Left lobe of liver (tissue), 2 donors: ENCODE results near the gene METTL5. TPM values are rescaled to one million over a fixed set of nuclear protein-coding genes. Genes with fewer than 3 reads are reported as not detected.

ENCODE experiments used
- ATAC-seq: fragments of 200-7000 bp; cut with Tn5 transposase; one replicate; pipeline ENCODE4 v1.9.1; 2020; ENCODE audit warnings: mild to moderate bottlenecking, moderate library complexity
- DNase-seq: peaks from one replicate; pipeline ENCODE4 v3.0.0-alpha.2; 2020; ENCODE audit warnings: low spot score
- total RNA-seq: library from RNA; stranded (reverse); gene quantifications from one replicate; pipeline ENCODE4 v1.2.1, GENCODE V29; 2021
- donor health status: DM: no; HTN: no; CAD: no; lungs with moderate emphysema.
- donor health status: DM: no; HTN: yes; CAD: no.

The METTL5 gene
- total RNA-seq, 1 donor from 2014 or later = 15.2 TPM

DNA sequence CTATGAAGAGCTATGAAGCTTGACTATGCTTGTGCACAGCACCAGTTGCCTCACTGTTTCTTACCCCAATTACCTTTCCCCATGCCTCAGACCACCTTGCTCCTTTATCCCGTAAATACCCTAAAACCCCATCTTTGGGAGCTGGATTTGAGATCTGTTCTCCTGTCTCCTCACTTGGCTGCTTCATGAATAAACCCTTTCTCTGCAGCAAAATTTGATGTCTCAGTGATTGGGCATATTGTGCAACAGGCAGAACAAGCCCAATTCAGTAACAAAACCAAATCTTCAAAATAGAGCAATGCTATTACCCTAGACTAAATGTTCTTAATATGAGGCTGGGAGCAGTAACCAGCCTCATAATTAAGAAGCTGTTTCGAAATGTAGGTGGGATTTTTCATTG, 29.5 kb downstream of the METTL5 start:
- no peak for DNase-seq

DNA sequence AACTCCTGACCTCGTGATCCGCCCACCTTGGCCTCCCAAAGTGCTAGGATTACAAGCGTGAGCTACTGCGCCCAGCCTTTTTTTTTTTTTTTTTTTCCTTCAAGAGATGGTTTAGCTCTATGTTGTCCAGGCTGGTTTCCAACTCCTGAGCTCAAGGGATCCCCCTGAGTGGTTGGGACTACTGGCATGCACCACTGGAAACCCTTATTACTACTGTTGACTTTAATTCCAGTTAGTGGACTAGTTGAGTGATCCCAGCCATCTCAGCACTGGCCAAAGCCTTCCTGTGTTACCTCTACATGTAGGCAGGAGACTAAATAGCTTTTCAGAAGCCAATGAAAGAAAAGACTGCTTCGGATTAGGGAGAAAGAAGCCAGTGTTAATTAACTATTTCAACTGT, 34.1 kb downstream of the METTL5 start:
- no peak for ATAC-seq
- DNase-seq = no peak

More for the DNA sequence above, 29.5 kb downstream of the METTL5 start:
- no peak for ATAC-seq

DNA sequence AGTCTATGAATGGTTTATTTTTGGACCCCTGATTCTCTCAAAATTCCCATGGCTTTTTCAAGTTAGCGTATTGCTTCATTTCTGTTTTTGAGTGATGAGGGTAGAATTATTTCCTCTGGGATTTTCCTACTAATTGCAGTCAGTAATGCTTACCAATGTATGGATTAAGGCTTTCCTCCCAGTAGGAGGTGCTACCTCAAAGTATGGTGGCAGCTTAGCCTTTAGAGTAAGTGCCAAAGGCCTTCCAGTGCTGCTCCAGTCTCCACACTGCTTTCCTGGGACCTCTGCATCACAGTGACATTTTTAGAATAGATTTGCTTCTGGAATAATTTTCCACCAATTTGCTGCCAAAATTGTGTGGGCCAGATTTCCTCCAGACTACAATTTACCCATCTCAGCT, 42.2 kb downstream of the METTL5 start:
- no peak for DNase-seq
- no peak for ATAC-seq

DNA sequence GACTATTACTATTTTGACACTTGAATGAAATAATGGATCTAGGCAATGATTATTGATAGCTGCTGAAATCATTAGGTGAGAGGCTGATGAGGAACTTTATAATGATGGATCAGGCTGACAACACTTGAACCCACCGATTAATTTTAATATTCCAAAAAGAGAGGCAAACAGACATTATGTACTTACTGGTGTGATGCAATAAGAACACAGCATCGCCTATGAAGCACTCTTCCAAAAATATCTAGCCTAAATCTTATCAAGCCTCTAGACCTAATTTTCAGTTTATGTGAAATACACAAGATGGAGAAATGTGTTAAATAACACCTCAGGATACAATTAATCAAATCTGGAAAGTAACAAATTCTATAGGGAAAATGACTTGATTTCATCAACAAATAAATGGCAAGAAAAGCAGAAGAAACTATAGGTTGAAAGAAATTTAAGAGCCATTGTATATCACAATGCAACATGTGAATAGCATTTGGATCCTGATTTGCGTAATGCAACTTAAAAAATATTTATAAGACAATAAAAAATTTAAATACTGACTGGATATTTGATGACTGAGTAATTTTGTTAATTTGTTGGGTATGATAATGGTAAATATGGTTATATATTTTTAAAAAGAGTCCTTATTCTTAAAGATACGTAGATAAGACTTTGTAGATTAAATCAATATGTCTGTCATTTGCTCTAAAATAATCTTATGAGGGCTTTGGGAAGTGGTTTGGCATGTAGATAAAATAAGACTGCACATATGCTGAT, 43.3 kb downstream of the METTL5 start:
- no peak for ATAC-seq
- DNase-seq = no peak

DNA sequence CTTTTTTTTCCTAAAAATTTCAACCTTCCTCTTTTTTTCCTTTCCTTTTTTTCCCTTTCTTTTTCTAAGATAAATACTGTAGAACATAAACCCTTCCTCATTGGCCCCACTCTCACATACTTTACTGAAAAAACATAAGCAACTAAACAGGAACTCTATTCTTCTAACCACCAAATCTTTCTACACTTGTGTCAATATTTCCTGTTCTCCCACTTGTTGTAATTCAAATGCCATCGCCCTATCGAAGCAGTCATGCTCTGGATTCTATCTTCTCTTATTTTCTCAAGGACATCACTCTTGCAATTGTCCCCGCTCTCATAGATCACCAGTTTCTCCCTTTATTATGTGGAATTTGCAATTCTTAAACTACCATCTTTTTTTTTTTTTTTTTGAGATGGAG, 46.3 kb downstream of the METTL5 start:
- ATAC-seq (no peak), DNase-seq (no peak)

DNA sequence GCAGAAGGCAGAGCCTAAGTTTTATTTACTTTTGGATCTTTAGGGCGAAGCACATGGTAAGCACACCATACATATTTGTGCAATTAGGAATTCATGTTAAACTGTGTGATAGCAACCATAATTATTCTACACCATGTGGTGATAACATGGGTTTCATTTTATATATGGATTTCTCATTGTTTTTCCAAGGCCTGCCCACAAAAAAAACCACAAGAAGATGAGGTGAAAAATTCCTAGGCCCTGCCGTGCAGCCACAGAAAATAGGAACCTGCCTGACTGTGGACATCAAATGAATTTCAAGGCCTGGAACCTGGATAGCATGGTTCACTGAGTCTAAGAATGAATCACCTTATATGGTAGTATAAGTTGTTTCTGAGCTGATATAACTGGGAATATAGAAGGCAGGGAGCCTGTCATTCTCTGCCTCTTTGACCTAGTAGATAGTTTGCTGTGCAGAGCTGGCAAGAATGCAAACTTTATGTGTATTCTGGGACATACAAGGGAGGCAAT, 48.4 kb downstream of the METTL5 start:
- ATAC-seq (no peak), DNase-seq (no peak)

DNA sequence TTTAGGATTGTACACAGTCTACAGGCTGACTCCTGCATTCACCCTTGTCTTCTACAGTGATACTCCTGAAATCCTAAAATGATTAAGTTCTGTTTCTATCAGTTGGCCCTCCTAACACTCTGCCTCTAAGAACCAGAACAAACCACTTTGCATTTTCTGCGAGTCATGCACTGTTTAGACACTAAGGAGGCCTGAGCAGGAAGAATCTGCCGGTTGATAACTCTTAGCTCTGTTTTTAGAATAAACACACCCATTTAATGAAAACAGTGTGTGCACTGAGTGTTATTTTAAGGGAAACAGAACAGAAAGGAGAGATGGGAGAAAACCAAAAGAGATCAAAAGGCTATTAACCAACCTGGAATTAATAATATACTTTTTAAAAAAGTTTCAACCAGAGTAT, 48.9 kb downstream of the METTL5 start:
- ATAC-seq = no peak

DNA sequence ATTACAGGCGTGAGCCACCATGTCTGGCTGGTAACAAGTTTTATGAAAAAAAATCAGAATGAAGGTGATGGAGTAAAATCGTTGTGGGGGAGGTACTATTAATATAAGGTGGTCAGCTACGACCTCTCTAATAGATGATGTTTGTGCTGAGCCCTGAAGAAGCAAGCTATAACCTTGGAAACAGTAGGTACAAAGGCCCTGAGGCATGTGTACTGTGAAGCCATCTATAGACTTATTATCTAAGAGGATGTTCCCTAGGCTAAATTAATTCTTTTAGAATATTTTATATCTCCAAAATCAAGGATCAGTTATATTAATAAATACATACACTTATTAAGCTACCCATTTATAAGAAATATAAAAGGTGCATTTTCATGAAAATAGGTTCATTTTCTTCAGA, 49.4 kb downstream of the METTL5 start:
- ATAC-seq (no peak), DNase-seq (no peak)

More for the DNA sequence above, 48.9 kb downstream of the METTL5 start:
- no peak for DNase-seq

DNA sequence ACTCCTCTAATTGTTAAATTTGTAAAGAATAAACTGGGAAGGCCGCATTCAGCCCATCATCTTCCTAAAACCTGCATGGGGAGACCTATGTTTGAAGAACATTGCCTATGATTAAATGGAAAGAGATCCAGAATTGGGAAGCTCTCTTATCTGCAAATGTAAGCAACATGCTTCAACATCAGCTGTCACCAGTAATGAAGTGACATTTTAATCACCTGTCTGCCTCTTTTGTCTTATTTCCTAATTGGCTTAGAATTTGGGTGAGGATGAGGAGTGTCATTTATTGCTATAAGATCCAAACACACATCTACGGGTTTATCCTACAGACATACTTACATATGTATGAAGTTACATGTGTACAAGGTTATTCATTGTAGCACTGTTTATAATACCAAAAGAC, 52.1 kb downstream of the METTL5 start:
- ATAC-seq = no peak
- no peak for DNase-seq

DNA sequence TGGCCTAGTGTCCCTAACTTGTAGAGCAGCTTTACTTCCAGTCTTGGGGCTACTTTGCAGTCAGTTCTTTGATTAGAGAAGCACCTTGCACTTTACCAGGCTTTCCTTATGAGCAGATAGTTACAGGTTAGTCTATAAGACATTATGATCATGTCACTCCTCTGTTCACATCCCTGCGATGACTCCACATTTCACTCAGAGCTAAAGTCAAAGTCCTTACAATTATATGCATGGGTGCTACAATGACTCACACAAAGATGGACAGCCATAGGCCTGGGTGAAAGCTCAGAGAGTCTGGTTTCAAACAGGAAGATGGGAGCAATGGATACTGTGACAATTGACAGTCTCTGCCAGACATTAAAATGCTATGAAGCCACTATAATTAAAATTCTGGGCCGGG, 53.1 kb downstream of the METTL5 start:
- DNase-seq (no peak), ATAC-seq (no peak)

DNA sequence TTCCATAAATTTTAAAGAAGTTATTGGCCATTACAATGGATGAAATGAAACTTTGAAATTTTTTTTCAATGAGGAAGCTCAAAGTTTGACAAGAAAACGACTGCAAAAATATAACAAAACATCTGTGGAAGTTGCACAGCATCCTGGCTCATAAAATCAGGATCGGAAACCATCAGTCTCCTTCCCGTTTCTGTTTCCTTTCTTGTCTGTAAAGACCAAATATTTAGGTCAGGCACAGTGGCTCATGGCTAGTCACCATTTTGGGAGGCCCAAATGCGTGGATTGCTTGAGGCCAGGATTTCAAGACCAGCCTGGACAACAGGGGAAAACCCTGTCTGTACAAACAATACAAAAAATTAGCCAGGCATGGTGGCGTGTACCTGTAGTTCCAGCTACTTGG, 53.7 kb downstream of the METTL5 start:
- ATAC-seq = no peak
- no peak for DNase-seq

DNA sequence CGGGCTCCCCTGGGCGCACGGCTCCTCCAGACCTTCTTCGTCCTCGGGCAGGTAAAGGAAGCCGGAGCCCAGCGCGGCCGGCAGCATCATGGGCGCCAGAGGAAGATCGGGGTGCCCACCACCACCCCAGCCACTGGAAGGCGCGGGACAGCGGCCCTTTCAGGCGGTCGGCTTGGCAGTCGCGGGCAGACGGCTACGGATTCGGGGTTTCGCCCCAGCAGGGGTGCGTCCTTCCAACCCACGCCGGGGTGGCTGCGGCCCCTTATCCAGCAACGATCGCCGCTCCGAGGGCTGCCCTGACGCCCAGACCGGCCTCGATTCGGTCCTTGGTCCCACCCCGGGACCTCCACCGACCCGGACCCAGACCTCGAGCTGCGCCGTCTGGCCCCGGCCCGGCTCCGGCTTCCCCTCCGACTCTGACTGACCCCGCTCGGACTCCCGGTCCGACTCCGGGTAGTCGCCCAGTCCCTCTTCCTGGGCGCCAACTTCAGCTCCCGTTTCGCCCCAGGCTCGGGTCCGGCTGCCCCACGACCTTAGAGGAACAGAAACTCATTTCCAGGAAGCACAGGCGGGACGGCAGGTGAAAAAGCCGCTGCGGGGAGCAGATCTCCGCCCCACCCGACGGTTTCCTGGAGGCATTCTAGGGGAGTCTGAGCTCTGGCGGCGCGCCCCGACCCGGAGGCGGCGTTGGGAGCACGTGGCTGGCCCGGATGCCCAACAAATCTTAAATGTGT, 56.3 kb downstream of the METTL5 start:
- ATAC-seq = peak; percentile 55

DNA sequence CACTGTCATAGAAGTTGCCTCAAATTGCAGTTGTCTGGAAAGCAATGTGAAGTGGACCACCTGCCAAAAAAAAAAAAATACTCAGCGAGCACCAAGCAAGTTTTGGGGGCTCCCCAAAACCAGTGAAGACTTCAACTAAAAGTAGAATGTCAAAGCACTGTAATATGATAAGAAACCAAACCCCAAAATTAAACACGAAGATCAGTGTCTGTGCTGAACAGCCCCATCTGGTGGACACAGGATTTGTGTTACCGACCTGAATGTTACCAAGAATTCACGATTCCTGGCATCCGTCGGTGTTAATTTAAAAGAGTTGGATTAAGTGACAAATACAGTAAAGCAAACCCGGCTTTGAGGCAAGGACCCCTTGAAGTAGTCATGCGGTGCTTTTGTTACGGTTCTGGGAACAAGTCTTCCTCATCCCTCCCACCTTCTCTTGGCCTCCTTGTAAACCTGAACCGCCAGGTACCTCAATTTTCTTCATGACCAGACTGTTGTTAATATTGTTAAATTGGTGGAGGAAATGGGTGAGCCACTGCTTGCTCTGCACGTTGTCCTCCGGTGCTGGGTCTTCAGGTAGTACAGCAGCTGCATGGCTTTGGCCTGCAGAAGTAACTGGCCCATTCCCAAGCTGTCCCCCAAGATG, 57.3 kb downstream of the METTL5 start:
- DNase-seq = peak; percentile 57
- peak; percentile 90 for ATAC-seq

More for the DNA sequence above, 56.3 kb downstream of the METTL5 start:
- no peak for DNase-seq

DNA sequence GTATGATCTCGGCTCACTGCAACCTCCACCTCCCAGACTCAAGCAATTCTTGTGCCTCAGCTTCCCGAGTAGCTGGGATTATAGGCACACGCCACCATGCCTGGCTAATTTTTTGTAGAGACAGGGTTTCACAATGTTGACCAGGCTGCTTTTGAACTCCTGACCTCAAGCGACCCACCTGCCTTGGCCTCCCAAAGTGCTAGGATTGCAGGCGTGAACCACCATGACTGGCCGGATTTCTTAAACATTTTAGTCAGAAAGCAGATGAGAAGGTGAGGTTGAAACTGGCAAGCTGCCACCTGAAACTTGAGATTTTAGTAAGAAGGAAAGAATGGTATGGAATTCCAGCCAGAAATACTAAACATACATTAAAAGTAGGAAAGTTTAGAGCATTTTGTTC, 59.2 kb downstream of the METTL5 start:
- DNase-seq (no peak), ATAC-seq (no peak)

DNA sequence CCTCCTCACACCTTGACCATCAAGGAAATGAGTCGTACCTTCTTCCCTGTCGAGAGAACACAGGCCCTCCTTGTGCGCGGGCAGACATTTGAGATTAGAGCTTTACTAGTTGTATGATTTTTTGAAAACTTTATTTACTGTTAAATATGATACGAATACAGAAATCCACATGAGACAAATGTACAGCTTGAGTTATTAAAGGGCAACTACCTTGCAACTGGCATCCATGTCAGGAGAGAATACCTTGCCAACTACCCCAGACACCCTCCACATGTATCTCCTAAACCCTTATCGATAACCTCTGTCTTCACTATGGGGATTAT, 62.8 kb downstream of the METTL5 start:
- ATAC-seq (peak; percentile 17), DNase-seq (no peak)

Other genes starting within 250 kb of the METTL5 start
- 23.0 TPM for gene PPIG, start 240.6 kb downstream of the METTL5 start, total RNA-seq
- gene CFAP210, start 130.5 kb downstream of the METTL5 start, total RNA-seq = not detected
- gene PHOSPHO2, start 130.4 kb downstream of the METTL5 start, total RNA-seq = 2.1 TPM
- 6.5 TPM for gene KLHL23, start 91.1 kb downstream of the METTL5 start, total RNA-seq
- gene SSB, start 26.0 kb downstream of the METTL5 start, total RNA-seq = 21.4 TPM
- 27.6 TPM for gene UBR3, start 2.5 kb upstream of the METTL5 start, total RNA-seq